PFSK-1 (cell line): ENCODE results near the gene VWF.

Source experiments
- POLR2AphosphoS5 ChIP-seq: IDR thresholded peaks from 2 replicates; pipeline ENCODE4 v1.6.1; 2012; ENCODE audit warnings: low read depth, mild to moderate bottlenecking, control low read depth, low read length, moderate library complexity
- REST ChIP-seq, 2 experiments: IDR thresholded peaks; 2 replicates each; pipeline versions ENCODE4 v1.6.1 to v1.8.0; 2011 to 2012; ENCODE audit warnings: low read depth in 2 of 2, low read length in 2 of 2, control low read depth in 1 of 2, inconsistent platforms in 1 of 2, mild to moderate bottlenecking in 1 of 2, moderate library complexity in 1 of 2; ENCODE audit not compliant: insufficient read depth in 1 of 2
- SIN3A ChIP-seq: IDR thresholded peaks from 2 replicates; pipeline ENCODE4 v1.6.1; 2012; ENCODE audit warnings: mild to moderate bottlenecking, low read length, moderate library complexity, borderline replicate concordance; ENCODE audit not compliant: insufficient read depth
- TAF1 ChIP-seq: IDR thresholded peaks from 2 replicates; pipeline ENCODE4 v1.6.1; 2012; ENCODE audit warnings: low read length, control low read depth, borderline replicate concordance; ENCODE audit not compliant: insufficient read depth

GRCh38 chr12:6091786-6092566 is 32.5 kb downstream of the VWF start:
- no peak for TF ChIP-seq POLR2AphosphoS5
- no peak for TF ChIP-seq TAF1
- no peak for TF ChIP-seq REST (IDR thresholded peaks at IDR 0.05; ENCODE audit: insufficient read depth in 1 of 2, low read depth in 2 of 2, low read length in 2 of 2)
- no peak for TF ChIP-seq SIN3A
